NCI-H1105 (cell line): ENCODE measurements around the gene PADI4.
A peak's percentile ranks its signal among the peaks of the same experiment; 100 is the strongest.

Experiments
- DNase-seq: peaks from one replicate; lab custom pipeline; 2025; lab: John Stamatoyannopoulos, UW

Gene PADI4

DNA sequence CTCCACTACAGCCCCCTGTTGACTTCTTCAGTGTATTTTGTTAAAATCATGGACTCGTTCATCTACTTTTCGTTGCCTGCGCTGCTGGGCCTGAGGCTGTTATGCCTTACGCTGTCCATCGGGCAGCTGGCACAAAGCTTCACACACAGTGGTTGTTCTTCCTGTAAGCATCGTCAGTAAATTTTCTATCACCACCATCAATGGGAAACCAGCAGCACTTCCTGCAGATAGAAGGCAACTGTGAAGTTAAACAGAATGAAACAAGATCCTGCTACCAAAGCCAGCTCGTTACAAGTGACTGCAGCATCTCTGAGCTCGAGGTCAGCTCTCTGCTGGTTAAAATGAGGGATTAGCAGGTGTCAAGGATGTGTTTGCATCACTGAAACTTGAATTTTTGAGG, 42.1 kb downstream of the PADI4 start:
- no peak for DNase-seq

DNA sequence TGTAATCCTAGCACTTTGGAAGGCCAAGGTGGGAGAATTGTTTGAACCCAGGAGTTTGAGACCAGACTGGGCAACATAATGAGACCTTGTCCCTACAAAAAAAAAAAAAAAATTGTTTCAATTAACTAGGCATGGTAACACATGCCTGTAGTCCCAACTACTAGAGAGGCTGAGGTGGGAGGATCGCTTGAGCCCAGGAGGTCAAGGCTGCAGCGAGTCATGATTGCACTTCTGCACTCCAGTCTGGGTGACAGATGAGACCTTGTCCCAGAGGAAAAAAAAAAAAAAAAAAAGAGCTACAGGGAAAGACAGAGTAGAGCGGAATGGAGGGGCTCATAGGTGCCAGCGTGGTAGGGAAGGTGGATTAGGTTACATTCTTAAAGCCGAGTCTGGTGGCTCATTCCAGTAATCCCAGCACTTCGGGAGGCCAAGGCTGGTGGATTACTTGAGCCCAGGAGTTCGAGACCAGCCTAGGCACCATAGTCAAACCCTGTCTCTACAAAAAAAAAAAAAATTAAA, 43.0 kb downstream of the PADI4 start:
- no peak for DNase-seq

DNA sequence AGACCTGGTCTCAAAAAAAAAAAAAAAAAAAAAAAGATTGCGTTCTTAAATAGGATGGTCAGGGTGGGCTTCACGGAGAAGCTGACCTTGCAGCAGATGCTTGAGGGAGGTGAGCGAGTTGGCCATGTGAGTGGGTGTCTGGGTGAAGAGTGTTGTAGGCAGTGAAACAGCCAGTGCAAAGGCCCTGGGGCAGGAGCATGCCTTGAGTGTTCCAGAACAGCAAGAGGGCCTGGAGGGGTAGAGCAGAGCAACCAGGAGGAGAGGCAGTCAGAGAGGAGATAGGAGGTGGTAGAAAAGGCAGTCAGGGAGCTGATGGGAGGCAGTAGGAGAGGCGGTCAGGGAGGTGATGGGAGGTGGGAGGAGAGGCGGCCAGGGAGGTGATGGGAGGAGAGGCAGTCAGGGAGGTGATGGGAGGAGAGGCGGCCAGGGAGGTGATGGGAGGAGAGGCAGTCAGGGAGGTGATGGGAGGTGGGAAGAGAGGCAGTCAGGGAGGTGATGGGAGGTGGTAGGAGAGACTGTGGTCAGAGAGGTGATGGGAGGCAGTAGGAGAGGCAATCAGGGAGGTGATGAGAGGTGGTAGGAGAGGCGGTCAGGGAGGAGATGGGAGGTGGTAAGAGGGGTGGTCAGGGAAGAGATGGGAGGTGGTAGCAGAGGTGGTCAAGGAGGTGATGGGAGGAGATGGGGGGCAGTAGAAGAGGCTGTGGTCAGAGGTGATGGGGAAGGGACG, 43.8 kb downstream of the PADI4 start:
- no peak for DNase-seq

DNA sequence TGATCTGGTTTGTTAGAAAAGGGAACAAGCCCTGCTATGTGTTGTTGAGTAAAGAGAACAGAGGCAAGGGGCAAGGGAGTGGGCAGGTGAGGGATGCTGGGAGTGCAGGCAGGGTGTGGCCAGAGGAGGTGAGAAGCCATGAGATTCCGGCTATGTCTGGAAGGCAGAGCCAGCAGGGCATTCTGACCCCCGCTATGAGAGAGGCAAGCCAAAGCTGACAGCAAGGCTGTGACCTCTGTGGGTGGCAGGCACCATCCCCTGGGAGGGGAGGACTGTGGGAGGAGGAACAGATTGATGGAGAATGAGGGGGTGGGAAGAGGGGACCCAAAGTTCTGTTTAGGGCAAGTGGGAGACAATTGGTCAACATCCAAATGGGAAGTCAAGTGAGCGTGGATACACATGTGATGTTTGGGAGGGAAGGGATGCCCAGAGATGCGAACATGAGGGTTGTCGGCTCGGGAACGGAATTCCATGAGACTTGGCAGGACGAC, 44.5 kb downstream of the PADI4 start:
- DNase-seq = no peak

DNA sequence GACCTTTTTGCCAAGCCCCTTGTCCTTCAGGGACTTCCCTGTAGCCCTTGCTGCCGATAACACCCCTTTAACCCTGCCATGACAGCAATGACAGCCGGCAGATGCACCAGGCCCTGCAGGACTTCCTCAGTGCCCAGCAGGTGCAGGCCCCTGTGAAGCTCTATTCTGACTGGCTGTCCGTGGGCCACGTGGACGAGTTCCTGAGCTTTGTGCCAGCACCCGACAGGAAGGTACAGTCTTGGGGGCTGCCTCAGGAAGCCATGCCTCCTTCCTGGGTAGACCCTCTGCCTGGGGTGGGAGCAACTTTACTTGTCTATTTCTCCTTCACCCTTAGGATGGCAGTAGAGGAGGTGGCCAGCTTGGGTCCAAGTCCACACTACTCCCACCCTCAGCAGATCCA, 47.9 kb downstream of the PADI4 start:
- DNase-seq = no peak

DNA sequence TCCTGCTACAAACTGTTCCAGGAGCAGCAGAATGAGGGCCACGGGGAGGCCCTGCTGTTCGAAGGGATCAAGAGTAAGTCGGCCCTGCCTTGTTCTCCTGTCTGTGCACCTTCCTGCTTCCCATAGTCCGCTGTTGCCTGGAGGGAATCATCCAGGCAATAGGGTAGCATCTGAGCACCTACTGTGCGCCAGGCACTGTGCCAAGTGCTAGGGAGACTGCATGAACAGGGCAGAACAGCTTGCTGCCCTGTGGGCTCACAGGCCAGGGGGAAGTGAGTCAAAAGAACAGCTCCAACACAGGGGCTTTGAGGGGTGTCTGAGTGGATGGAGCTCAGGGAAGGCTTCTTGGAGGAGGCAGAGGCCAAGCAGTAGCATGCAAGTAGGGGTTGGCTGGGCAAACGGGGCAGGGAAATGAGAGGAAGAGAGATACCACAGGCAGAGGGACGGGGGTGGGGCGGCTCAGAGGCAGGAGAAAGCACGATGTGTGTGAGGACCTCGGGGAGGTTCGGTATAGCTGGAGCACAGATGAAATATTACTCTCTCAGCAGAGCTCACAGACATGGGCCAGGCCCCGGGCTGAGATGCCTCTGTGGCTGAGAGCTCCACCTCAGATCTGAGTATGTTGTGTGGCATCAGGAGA, 48.5 kb downstream of the PADI4 start:
- DNase-seq = no peak

DNA sequence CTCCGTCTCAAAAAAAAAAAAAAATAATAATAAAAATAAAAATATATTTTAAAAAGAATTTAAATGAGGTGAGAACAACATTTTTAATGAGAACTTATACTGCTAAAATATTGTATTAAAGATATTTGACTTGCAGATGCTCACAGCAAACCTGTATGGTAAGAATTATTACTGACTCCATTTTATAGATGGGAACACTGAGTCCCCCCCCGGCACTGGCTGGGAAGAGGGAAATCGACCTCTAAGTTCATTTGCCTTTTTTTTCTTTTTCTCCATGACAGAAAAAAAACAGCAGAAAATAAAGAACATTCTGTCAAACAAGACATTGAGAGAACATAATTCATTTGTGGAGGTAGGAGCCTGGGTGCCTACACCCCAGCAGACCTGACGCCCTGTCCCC, 50.6 kb downstream of the PADI4 start:
- no peak for DNase-seq

DNA sequence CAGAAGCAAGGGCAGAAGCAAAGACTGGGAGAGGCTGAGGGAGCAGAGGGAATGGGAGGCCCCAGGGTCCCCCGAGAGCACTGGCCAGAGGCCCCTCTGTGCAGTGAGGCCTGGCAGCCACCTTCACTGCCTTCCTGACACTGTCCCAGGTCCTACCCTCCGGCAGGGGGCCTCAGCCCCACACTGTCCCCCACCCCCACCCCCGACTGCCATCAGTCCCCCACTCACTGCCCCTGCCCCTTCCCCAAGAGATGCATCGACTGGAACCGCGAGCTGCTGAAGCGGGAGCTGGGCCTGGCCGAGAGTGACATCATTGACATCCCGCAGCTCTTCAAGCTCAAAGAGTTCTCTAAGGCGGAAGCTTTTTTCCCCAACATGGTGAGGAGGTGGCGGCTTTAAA, 51.0 kb downstream of the PADI4 start:
- DNase-seq = no peak

DNA sequence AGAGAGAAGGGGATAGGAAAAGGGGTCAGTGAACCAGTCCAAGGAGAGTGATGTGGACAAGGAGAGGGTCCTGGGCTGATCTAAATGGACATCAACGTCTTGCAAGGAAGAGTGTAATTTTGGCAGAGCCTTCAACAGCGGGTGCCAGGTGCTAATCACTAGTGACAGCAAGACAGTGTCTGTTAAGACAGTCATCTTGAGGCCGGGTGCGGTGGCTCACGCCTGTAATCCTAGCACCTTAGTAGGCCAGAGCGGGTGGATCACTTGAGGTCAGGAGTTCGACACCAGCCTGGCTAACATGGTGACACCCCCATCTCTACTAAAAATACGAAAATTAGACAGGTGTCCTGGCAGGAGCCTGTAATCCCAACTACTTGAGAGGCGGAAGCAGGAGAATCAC, 51.8 kb downstream of the PADI4 start:
- DNase-seq = no peak

DNA sequence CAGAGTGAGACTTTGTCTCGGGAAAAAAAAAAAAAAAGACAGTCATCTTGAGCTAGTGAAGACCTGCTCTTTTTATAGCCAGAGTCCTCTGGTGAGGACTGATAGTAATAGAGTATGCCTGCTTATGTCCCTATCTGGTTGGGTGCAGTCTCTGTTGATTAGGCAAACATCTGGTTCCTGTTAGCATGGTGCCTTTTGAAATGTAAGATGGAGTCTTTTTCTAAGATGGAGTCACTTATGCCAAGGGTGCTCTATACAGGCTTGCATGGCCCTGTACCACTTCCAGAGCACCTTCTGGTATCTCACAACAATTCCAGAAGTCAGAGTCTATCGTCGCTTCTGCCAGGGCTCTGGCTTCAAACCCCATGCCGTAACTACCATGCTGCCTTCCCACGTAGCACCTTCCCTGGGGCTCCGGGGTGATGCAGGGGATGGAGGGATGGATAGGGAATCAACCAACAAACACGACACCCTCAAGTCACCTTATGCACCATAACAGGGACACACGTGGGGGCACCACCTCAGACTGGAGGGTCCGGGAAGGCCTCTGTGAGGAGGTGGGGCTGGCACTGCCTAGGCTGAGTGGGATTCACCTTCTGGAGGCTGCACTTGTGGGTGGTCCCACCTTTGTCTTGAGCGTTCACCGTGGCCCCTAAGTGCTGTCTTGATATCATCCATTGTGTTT, 52.4 kb downstream of the PADI4 start:
- DNase-seq = no peak

DNA sequence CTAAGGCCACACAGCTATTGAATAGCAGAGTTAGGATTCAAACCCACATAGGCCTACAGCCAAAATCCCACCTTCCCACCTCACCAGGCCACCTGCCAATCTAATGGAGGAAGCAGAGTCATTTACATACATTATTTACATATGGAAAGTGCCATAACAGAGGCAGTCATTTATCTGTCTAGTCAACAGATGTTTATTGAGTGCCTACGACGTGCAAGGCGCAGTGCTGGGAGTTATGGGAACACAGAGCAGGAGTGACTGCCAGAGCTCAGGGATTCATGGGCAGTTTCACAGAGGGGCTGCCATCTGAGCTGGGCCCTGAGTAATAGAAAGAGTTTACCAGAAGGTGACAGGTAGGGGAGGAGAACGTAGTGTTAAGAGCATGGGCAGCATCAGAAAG, 53.7 kb downstream of the PADI4 start:
- DNase-seq = no peak

DNA sequence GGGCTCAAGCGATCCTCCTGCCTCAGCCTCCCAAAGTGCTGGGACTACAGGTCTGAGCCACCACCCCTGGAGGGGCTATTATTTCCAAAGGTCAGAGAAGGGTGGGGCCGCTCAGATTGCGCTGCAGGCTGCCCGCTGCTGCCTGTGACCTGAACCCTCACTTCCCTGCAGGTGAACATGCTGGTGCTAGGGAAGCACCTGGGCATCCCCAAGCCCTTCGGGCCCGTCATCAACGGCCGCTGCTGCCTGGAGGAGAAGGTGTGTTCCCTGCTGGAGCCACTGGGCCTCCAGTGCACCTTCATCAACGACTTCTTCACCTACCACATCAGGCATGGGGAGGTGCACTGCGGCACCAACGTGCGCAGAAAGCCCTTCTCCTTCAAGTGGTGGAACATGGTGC, 55.4 kb downstream of the PADI4 start:
- no peak for DNase-seq

DNA sequence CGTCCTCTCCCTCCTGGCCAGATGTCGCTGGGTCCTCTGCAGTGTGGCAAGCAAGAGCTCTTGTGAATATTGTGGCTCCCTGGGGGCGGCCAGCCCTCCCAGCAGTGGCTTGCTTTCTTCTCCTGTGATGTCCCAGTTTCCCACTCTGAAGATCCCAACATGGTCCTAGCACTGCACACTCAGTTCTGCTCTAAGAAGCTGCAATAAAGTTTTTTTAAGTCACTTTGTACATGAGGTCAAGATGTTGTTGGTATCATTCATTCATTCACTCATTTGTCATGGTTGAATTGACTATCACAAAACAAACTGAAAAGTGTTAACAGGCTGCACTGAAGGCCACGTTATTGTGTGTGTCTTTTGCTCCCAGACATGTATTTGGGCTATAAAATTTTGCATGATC, 55.8 kb downstream of the PADI4 start:
- DNase-seq = no peak

DNA sequence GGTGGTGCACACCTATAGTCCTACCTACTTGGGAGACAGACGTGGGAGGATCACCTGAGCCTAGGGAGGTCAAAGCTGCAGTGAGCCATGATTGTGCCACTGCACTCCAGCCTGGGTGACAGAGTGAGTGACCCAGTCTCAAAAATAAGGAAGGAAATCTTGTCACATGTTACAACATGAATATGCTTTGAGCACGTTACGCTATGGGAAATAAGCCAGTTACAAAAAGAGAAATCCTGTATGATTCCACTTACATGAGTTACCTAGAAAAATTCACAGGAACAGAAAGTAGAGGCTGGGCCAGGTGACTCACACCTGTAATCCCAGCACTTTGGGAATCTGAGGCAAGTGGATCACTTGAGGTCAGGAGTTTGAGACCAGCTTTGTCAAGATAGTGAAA, 57.3 kb downstream of the PADI4 start:
- no peak for DNase-seq

DNA sequence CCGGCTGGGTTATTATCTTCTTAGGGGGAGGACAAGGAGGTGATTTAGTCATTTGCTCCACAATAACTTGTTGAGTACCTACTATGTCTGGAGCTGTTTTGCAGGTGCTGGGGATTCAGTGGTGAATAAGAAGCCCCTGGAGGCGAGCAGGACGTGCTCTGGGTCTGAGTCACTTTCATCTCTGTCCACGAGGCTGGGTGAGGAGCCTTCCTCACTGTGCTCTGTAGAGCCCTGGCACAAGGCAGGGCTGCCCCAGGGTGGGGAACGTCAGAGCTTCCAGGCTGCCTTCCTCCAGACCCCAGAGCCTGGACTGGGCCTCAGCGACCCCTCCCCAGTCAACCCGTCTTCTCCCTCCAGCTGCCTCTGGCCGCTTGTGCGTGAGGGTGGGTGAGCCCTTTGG, 61.5 kb downstream of the PADI4 start:
- DNase-seq = no peak

DNA sequence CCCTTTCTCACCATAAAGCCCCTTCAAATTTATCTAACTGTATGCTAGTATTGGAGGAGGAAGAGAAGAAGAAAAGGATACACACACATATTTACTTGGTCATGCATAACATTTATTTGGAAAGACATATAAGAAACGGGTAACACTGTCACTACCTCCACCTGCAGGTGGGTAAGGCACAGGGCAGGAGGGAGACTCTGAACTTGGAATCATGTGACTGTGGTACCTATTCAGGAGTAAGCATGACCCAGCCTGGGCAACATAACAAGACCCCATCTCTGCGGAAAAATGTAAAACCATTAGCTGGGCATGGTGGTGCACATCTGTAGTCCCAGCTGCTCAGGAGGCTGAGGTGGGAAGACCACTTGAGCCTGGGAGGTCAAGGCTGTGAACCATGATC, 62.6 kb downstream of the PADI4 start:
- DNase-seq = no peak

DNA sequence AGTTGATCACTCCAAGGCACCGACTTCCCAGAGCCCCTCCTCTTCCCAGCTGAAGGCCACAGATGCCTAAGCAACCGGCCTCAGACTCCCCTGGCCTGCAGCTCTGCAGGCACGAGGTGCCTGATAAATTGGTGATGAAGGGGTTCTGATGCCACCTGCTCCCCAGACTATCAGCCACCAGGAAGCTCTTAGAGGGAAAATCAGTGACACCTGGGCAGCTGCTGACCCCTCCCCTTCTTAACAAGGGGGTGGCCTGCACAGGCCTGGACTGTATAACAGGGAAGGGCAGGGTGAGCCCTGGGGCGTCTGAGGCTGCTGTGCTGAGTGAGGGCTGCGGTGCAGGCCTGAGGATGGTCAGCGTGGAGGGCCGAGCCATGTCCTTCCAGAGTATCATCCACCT, 63.9 kb downstream of the PADI4 start, which contains the start of gene PADI6:
TSS of gene PADI6 (plus strand) at position 301 of the 400 bp plus-strand sequence. CDS start at position 351, 50 bp downstream.
- no peak for DNase-seq

DNA sequence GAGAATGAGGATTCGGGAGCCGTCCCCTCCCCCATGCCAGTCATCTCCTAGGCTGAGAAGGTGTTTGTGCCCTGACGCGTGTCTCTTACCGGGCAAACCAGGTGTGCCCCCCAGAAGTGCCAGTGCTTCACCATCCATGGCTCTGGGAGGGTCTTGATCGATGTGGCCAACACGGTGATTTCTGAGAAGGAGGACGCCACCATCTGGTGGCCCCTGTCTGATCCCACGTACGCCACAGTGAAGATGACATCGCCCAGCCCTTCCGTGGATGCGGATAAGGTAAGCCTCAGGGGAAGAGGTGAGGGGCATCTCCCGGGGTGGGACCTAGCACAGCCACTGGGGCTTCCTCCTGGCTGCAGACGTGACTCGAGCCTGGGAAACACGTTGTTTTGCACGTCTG, 65.0 kb downstream of the PADI4 start:
- no peak for DNase-seq

DNA sequence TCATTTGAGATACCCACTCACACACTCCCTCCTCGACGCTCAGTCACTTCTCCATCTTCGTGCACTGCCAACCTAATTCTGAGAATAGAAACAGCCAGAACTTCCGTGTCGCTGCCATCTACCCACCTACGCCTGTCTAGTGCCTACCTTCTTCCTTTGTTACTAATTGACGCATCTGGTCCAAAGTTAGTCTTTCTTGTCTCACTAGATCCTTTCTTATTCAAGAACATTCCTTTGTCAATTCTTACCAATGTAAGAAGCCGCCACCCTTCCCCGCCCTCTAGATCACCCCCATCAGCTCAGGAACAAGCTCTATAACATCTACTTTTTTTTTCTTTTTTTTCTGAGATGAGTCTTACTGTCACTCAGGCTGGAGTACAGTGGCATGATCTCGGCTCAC, 67.7 kb downstream of the PADI4 start:
- no peak for DNase-seq

DNA sequence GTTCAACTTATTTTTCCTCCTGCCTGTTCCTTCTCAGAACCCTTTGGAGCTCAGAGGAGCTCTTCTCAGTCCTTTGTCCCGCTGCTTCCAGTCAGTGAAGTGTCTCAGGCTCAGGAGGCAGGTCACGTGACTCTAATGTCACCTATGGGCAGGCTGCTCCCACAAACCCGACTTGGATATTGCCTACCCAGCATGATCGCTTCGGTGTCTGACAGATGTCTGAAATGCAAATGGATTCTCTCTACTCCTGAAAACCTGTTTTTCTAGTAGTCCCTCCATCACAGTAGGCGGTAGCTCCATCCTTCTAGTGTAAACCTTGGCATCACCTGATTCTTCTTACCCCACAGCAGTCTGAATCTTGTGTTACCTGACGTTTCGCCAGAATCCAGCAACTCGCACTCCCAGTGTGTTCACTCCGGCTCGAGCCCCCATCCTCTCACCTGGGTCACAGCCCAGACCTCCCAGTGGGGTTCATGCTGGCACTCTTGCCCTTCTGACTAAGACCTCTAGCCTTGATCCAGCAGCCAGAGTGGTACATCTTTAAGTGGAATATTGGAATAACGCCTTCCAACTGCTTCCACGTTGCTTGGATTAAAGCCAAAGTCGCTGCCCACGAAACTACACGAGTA, 69.4 kb downstream of the PADI4 start:
- peak; percentile 69 for DNase-seq

DNA sequence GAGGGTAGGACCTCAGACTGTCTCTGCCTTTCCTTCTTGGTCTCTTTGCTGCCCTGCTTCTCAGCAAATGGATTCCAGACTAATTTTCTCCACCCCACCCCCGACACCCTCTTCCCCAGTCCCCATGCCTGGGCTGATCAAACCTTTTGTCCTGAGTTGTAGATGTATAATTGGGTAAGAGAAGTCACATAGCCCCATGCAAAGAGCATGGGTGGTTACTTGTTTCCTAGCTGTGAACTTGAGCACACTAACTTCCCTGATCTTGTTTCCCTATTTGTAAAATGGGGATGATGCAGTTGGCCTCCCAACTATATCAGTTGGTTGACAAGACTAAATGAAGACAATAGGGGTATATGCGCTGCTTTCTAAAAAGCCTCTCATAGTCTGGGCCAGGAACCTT, 73.2 kb downstream of the PADI4 start:
- DNase-seq = no peak

DNA sequence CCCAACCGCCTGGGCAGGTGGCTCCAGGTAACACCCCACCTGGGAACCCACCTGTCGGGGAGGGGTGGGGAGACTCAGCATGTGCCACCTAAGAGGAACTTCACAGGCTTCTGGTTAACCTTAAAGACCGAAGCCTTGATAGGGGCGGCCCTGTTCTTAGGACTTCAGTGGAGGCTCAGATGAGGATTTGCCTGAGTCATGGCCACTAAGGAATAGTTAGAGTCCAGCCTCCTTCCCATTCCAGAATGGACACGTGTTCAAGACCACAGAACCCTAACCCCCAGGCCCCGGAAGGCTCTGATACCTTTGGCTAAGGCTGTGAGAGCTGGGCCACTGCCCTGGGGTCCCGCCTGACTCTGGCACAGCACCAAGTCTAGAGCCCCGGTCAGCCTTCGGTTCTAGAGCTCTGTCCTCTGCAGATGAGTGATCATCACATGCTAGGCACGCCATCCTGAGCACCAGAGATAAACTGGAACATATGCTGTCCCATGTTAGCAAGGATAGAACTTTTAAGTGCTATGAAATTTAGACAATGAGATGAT, 84.3 kb downstream of the PADI4 start:
- no peak for DNase-seq
